ENCODE results near the gene GATC. TPM values are rescaled to one million over a fixed set of nuclear protein-coding genes. Genes with fewer than 3 reads are reported as not detected.

The GATC gene
- total and polyA plus RNA-seq, 2 of the 4 experiments (the other 2 are of a cell fraction), result 8.7 to 16.5 TPM

DNA sequence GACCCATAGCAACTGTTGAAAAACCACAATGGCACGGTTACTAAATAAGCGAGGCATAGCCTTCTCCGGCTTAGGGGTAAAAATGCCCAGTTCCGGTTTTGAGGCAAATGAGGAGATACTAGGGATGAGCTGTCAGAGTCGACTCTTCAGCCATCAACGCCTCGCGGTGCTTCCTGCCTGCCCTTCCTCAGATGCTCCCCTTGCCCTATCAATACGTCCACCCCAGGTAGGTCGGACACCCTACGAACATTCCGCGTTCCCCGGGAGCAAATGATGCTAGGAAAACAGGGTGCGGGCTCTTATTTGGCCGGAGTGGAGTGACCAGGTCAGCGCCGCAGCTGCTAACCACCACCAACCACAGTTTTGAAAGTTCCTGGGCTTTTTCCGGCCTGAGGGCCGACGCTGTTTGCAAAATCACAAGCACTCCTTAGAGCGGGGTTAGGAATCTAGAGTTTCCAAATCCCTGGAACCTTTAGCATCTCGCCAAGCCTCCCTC is 22.1 kb downstream of the GATC start:
- Histone ChIP-seq H3K4me3 (ENCODE audit: insufficient read depth, low read depth, low read length) (peak overlapping the region; percentile 80), H2BK15ac (ENCODE audit: low read depth, low read length) (no peak overlapping the region), H3K9me1 (ENCODE audit: insufficient read depth, low read length) (no peaks in the 10 kb centered on the region), H3K9me3 (ENCODE audit: control insufficient read depth, insufficient read depth, low read length) (no peaks in the 10 kb centered on the region), H4K20me1 (ENCODE audit: insufficient read depth, low read length) (peaks cover 45% of the 10 kb centered on the region), H4K8ac (ENCODE audit: low read depth in 2 of 2, low read length in 2 of 2) (no peak overlapping the region; a peak in 1 of 4 replicates), H3K4me1 (ENCODE audit: control insufficient read depth, insufficient read depth, low read length) (peaks cover 4% of the 10 kb centered on the region; the same call in 1 of the 2 replicates), H2BK20ac (ENCODE audit: low read depth, low read length) (no peak overlapping the region), H2AK9ac (replicated peaks; ENCODE audit: low read depth, low read length, poor library complexity) (peak overlapping the region; percentile 80), H2AFZ (replicated peaks; ENCODE audit: low read length, poor library complexity) (peak overlapping the region; percentile 81), H2AK5ac (ENCODE audit: low read depth, low read length) (peak overlapping the region; percentile 61; the same call in 1 of the 2 replicates), H2BK5ac (ENCODE audit: low read depth, low read length, poor library complexity, severe bottlenecking) (peak overlapping the region; percentile 84), H3K36me3 (ENCODE audit: control insufficient read depth, insufficient read depth, low read length) (peaks cover 24% of the 10 kb centered on the region), H3K14ac (replicated peaks; ENCODE audit: low read depth, low read length) (peak overlapping the region; percentile 17; the same call in 1 of the 2 replicates), H3K9ac (ENCODE audit: low read depth, low read length) (peak overlapping the region; percentile 77), H3K23ac (ENCODE audit: low read depth, low read length) (peak overlapping the region; percentile 86), H3K27ac (ENCODE audit: insufficient read depth, low read length) (peak overlapping the region; percentile 91), H3K18ac (ENCODE audit: low read depth, low read length) (no peak overlapping the region; the same call in 1 of the 2 replicates), H3K4ac (ENCODE audit: low read depth, low read length) (peak overlapping the region; percentile 45), H4K91ac (ENCODE audit: insufficient read depth, low read depth, low read length) (no peak overlapping the region), H3K4me2 (ENCODE audit: low read depth, low read length) (peak overlapping the region; percentile 96), H2BK120ac (ENCODE audit: low read depth, low read length) (no peak overlapping the region), H3K79me1 (ENCODE audit: low read depth in 1 of 2, low read length in 2 of 2) (peaks cover 23 to 58% of the 10 kb centered on the region in 2 experiments), H4K5ac (ENCODE audit: low read depth, low read length) (no peak overlapping the region), H3K27me3 (ENCODE audit: control insufficient read depth, insufficient read depth, low read length) (no peaks in the 10 kb centered on the region), H3K56ac (ENCODE audit: extremely low read depth, insufficient read depth, low read length) (peak overlapping the region; percentile 22; the same call in 1 of the 2 replicates)
- dilution Hi-C loops (cut with HindIII; ENCODE audit: low sequenced_read_pairs, unreplicated experiment), result no loop called here
- ATAC-seq (ENCODE audit: low read depth) (peak; percentile 21), DNase-seq (peak; percentile 57)
- BruUV-seq (replicated peaks), result no TSS peak
- POLR2A ChIA-PET (ENCODE audit: unreplicated experiment), result no interaction called here
- CTCF ChIA-PET, result interaction anchor here (0.6 kb wide), 1 partner anchor 34 kb away, joined by 3 read pairs; no protein-coding TSS in a partner anchor
- in situ Hi-C loops (cut with MboI; ENCODE audit: low sequenced_read_pairs), result no loop called here
- intact Hi-C loops (cut with micrococcal nuclease), result no loop called here
- WGBS, 2 experiments (ENCODE audit: extremely low coverage in 2 of 2, insufficient read length in 1 of 2), result 0% methylated on average over 2 of the region's 23 CpGs; no CpG with 5 or more reads in 1 of the 2 experiments
- 0 out of 2 replicates have a peak, but pooled peaks have one; percentile 75 for TF ChIP-seq CHD1 (IDR thresholded peaks at IDR 0.05; ENCODE audit: low read depth, low read length)
- TF ChIP-seq SMC3 (IDR thresholded peaks at IDR 0.05; ENCODE audit: low read depth, low read length), result no peak
